HG03108 (cell line): ENCODE results near the gene ATP10A.

Experiments used
- ATAC-seq: cut with Tn5 transposase; IDR thresholded peaks from one replicate; pipeline ENCODE4 v1.9.1; 2021; ENCODE audit warnings: moderate library complexity; ENCODE audit not compliant: unreplicated experiment

The ATP10A gene

GRCh38 chr15:25830844-25831451 is 32.2 kb downstream of the ATP10A start:
- no peak for ATAC-seq

- ATAC-seq: no peak
Measured at GRCh38 chr15:25829073-25829472, 34.1 kb downstream of the ATP10A start.

- no peak for ATAC-seq
Measured at GRCh38 chr15:25825207-25825606, 37.9 kb downstream of the ATP10A start.

GRCh38 chr15:25824618-25825017 is 38.5 kb downstream of the ATP10A start:
- ATAC-seq: no peak

GRCh38 chr15:25812845-25813244 is 50.3 kb downstream of the ATP10A start:
- no peak for ATAC-seq

- ATAC-seq: no peak
Measured at GRCh38 chr15:25812073-25812472, 51.1 kb downstream of the ATP10A start.

- ATAC-seq: peak; percentile 88
Measured at GRCh38 chr15:25811481-25811906, 51.6 kb downstream of the ATP10A start.

- ATAC-seq: no peak
Measured at GRCh38 chr15:25810631-25811091, 52.5 kb downstream of the ATP10A start.

- no peak for ATAC-seq
Measured at GRCh38 chr15:25810154-25810553, 53.0 kb downstream of the ATP10A start.

GRCh38 chr15:25807063-25807462 is 56.1 kb downstream of the ATP10A start:
- ATAC-seq: no peak

GRCh38 chr15:25805031-25805430 is 58.1 kb downstream of the ATP10A start:
- ATAC-seq: no peak

GRCh38 chr15:25804451-25804850 is 58.7 kb downstream of the ATP10A start:
- ATAC-seq: no peak

GRCh38 chr15:25803541-25803940 is 59.6 kb downstream of the ATP10A start:
- ATAC-seq: no peak

- ATAC-seq: no peak
Measured at GRCh38 chr15:25803036-25803435, 60.1 kb downstream of the ATP10A start.

GRCh38 chr15:25802285-25802830 is 60.8 kb downstream of the ATP10A start:
- ATAC-seq: no peak

- ATAC-seq: no peak
Measured at GRCh38 chr15:25801586-25802284, 61.4 kb downstream of the ATP10A start.

GRCh38 chr15:25800761-25801515 is 62.2 kb downstream of the ATP10A start:
- ATAC-seq: no peak

- ATAC-seq: no peak
Measured at GRCh38 chr15:25799906-25800700, 63.0 kb downstream of the ATP10A start.

- ATAC-seq: no peak
Measured at GRCh38 chr15:25797936-25798901, 64.9 kb downstream of the ATP10A start.

- no peak for ATAC-seq
Measured at GRCh38 chr15:25797511-25797935, 65.6 kb downstream of the ATP10A start.
